Natural killer cell (primary cell): ENCODE measurements around the gene ESF1. TPM values are rescaled to one million over a fixed set of nuclear protein-coding genes. Genes with fewer than 3 reads are reported as not detected.

Source experiments
- ATAC-seq, 3 donors: fragments of 150-1000 bp in 2 of 3; fragments of 200-7000 bp in 1 of 3; cut with Tn5 transposase; 1 replicate in 1 of 3; 2 replicates in 2 of 3; pipeline ENCODE4 v1.10.0; 2021; ENCODE audit warnings: mild to moderate bottlenecking in 2 of 3, moderate library complexity in 2 of 3
- DNase-seq, 2 donors: peaks; one replicate each; pipeline versions ENCODE4 v3.0.0 to v3.0.0-alpha.2; 2013 to 2021; ENCODE audit warnings: mixed read lengths in 1 of 2
- H3K27ac ChIP-seq: one replicate; pipeline ENCODE4 v1.5.1; 2013; ENCODE audit warnings: mild to moderate bottlenecking, low read length
- H3K27me3 ChIP-seq: one replicate; pipeline ENCODE4 v1.6.1; 2013; ENCODE audit warnings: low read length; ENCODE audit not compliant: control insufficient read depth, insufficient read depth
- H3K36me3 ChIP-seq: one replicate; pipeline ENCODE4 v1.6.1; 2013; ENCODE audit warnings: low read length; ENCODE audit not compliant: control insufficient read depth, insufficient read depth
- H3K4me1 ChIP-seq: one replicate; pipeline ENCODE4 v1.6.1; 2013; ENCODE audit warnings: low read length; ENCODE audit not compliant: control insufficient read depth, insufficient read depth
- H3K4me3 ChIP-seq: one replicate; pipeline ENCODE4 v1.5.1; 2013; ENCODE audit warnings: low read length
- H3K9me3 ChIP-seq: one replicate; pipeline ENCODE4 v1.6.1; 2013; ENCODE audit warnings: low read length; ENCODE audit not compliant: control insufficient read depth, insufficient read depth
- H3K27ac Mint-ChIP-seq, 2 donors: one replicate each; pipeline ENCODE4 v1.8.0; 2022; ENCODE audit warnings: mild to moderate bottlenecking in 2 of 2, mixed read lengths in 2 of 2, moderate library complexity in 1 of 2
- H3K27me3 Mint-ChIP-seq, 2 donors: one replicate each; pipeline ENCODE4 v1.8.0; 2022; ENCODE audit warnings: low read depth in 2 of 2, mixed read lengths in 2 of 2
- H3K36me3 Mint-ChIP-seq: one replicate; pipeline ENCODE4 v1.8.0; 2022; ENCODE audit warnings: mixed read lengths
- H3K4me1 Mint-ChIP-seq, 2 donors: one replicate each; pipeline ENCODE4 v1.8.0; 2022; ENCODE audit warnings: mixed read lengths in 2 of 2
- H3K4me3 Mint-ChIP-seq: one replicate; pipeline ENCODE4 v1.8.0; 2022; ENCODE audit warnings: mild to moderate bottlenecking, moderate library complexity, mixed read lengths
- H3K9me3 Mint-ChIP-seq, 2 donors: one replicate each; pipeline ENCODE4 v1.8.0; 2022; ENCODE audit warnings: mixed read lengths in 2 of 2
- CTCF ChIP-seq: fragments of 200-600 bp; IDR thresholded peaks from one replicate; pipeline ENCODE4 v1.8.0; 2022; ENCODE audit warnings: antibody characterized with exemption
- WGBS: methylation state at CpG from one replicate; pipeline ENCODE4 v1.1.7; 2013; ENCODE audit warnings: missing lambda C conversion rate; ENCODE audit not compliant: insufficient coverage; 5-methylcytosine and 5-hydroxymethylcytosine counted together
- intact Hi-C: fragments of 100-400 bp; cut with micrococcal nuclease; formaldehyde crosslinking; loops from one replicate; pipeline ENCODE4 v1.14.2; 2022
- total RNA-seq, 4 donors: library from RNA; stranded (reverse); fragments of 120-200 nt in 1 of 4; gene quantifications; one replicate each; pipeline versions ENCODE4 v1.2.3 to v1.2.4, GENCODE V29; 2013 to 2022

The ESF1 gene
- total RNA-seq, 3 donors from 2014 or later (not counting 1 experiment from before 2014, with no cell fraction given): 8.4 to 11.1 (median 10.0) TPM

GRCh38 chr20:13708234-13708633 lies 76.5 kb downstream of the ESF1 start:
- Histone ChIP-seq H3K27ac (no peak overlapping the region), H3K36me3 (no peaks in the 10 kb centered on the region), H3K4me1 (no peaks in the 10 kb centered on the region), H3K27me3 (no peaks in the 10 kb centered on the region), H3K4me3 (no peak overlapping the region), H3K9me3 (no peaks in the 10 kb centered on the region)
- no peaks in the 10 kb centered on the region for H3K27me3 Mint-ChIP-seq
- H3K27ac Mint-ChIP-seq: no peak overlapping the region
- H3K4me3 Mint-ChIP-seq: no peak overlapping the region
- peaks cover 0 to 2% of the 10 kb centered on the region in 2 donors for H3K9me3 Mint-ChIP-seq
- TF ChIP-seq CTCF: no peak
- ATAC-seq: no peak
- H3K36me3 Mint-ChIP-seq: no peaks in the 10 kb centered on the region
- WGBS: 100% methylated on average over 1 of the region's 1 CpG
- H3K4me1 Mint-ChIP-seq: no peaks in the 10 kb centered on the region
- no peak for DNase-seq
- intact Hi-C loops: no loop called here

GRCh38 chr20:13703265-13703664 lies 81.5 kb downstream of the ESF1 start:
- H3K4me3 ChIP-seq: no peak overlapping the region
- no peaks in the 10 kb centered on the region for H3K9me3 ChIP-seq
- Mint-ChIP-seq H3K9me3 (no peaks in the 10 kb centered on the region), H3K36me3 (no peaks in the 10 kb centered on the region), H3K4me1 (no peaks in the 10 kb centered on the region), H3K27ac (no peak overlapping the region), H3K27me3 (peaks cover 11 to 17% of the 10 kb centered on the region in 2 donors), H3K4me3 (no peak overlapping the region)
- TF ChIP-seq CTCF: no peak
- intact Hi-C loops: no loop called here
- 87% methylated on average over 7 of the region's 9 CpGs for WGBS
- ATAC-seq (no peak), DNase-seq (no peak)
- no peaks in the 10 kb centered on the region for H3K4me1 ChIP-seq
- H3K27me3 ChIP-seq: no peaks in the 10 kb centered on the region
- H3K36me3 ChIP-seq: no peaks in the 10 kb centered on the region
- H3K27ac ChIP-seq: no peak overlapping the region

- H3K36me3 Mint-ChIP-seq: no peaks in the 10 kb centered on the region
- no peaks in the 10 kb centered on the region for H3K4me1 Mint-ChIP-seq
- Histone ChIP-seq H3K27me3 (no peaks in the 10 kb centered on the region), H3K9me3 (no peaks in the 10 kb centered on the region), H3K4me3 (no peak overlapping the region), H3K4me1 (no peaks in the 10 kb centered on the region), H3K27ac (no peak overlapping the region), H3K36me3 (no peaks in the 10 kb centered on the region)
- ATAC-seq (no peak), DNase-seq (no peak)
- no peak overlapping the region for H3K27ac Mint-ChIP-seq
- no peak overlapping the region for H3K4me3 Mint-ChIP-seq
- H3K9me3 Mint-ChIP-seq: no peaks in the 10 kb centered on the region
- intact Hi-C loops: no loop called here
- peaks cover 13 to 24% of the 10 kb centered on the region in 2 donors for H3K27me3 Mint-ChIP-seq
- TF ChIP-seq CTCF: no peak
Measured at GRCh38 chr20:13701486-13701885, 83.2 kb downstream of the ESF1 start.

GRCh38 chr20:13700761-13701160 lies 84.0 kb downstream of the ESF1 start:
- no peaks in the 10 kb centered on the region for H3K4me1 Mint-ChIP-seq
- peaks cover 13 to 25% of the 10 kb centered on the region in 2 donors for H3K27me3 Mint-ChIP-seq
- H3K27ac ChIP-seq: no peak overlapping the region
- intact Hi-C loops: no loop called here
- H3K27ac Mint-ChIP-seq: no peak overlapping the region
- H3K36me3 Mint-ChIP-seq: no peaks in the 10 kb centered on the region
- no peaks in the 10 kb centered on the region for H3K36me3 ChIP-seq
- ATAC-seq (no peak), DNase-seq (no peak)
- H3K4me3 ChIP-seq: no peak overlapping the region
- no peaks in the 10 kb centered on the region for H3K9me3 Mint-ChIP-seq
- no peak overlapping the region for H3K4me3 Mint-ChIP-seq
- H3K27me3 ChIP-seq: no peaks in the 10 kb centered on the region
- H3K9me3 ChIP-seq: no peaks in the 10 kb centered on the region
- no peak for TF ChIP-seq CTCF
- no peaks in the 10 kb centered on the region for H3K4me1 ChIP-seq
